Stimulated activated CD8-positive, alpha-beta memory T cell treated with anti-CD3 and anti-CD28 coated beads, Interleukin-15, amount 100 ng/mL, for 1 hour (primary cell): ENCODE data around the gene TMEM80.
"Not testable (repeated sequence)": the region's sequence is repeated elsewhere in the genome, so short reads cannot be mapped to it uniquely, and the experiment has no call there.

Experiments used
- DNase-seq: peaks from one replicate; pipeline ENCODE4 v3.0.0-alpha.2; 2020; ENCODE audit warnings: low read depth

TMEM80 gene

GRCh38 chr11:695538-696248 is at the start of gene TMEM80:
TSS of gene TMEM80 (plus strand) at chr11:695816. CDS start at chr11:695828, 12 bp downstream.
- peak; percentile 90 for DNase-seq

DNA sequence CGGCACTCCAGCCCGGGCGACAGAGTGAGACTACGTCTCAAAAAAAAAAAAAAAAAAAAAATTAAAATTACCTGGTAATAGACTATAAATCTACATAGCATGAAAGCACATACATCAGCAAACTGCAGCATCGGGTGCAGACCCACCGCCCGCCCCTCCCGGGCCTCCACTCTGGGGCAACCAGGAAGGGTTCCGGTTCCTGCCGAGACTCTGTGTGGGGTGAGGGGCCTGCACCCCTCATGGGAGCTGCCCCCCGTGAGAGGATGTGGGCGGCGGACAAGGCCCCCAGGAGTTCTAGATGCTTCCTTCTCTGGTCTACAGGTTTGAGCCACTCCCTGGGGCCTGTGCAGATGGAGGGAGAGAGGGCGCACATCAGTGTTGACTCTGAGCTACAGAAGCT is 49.4 kb upstream of the TMEM80 start:
- DNase-seq: no peak

GRCh38 chr11:647672-648158 is 47.9 kb upstream of the TMEM80 start:
- not testable (repeated sequence) for DNase-seq

GRCh38 chr11:650482-650881 is 45.1 kb upstream of the TMEM80 start:
- DNase-seq: no peak

DNA sequence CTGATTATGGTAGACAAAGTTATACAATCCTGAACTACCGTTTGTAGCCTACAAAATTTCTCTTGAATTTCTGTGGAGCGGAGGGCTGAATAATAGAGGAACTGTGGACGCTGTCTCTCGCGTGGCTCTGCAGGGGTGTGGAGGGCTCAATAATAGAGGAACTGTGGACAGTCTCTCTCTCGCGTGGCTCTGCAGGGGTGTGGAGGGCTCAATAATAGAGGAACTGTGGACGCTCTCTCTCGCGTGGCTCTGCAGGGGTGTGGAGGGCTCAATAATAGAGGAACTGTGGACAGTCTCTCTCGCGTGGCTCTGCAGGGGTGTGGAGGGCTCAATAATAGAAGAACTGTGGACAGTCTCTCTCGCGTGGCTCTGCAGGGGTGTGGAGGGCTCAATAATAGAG is 42.5 kb upstream of the TMEM80 start:
- DNase-seq: not testable (repeated sequence)

DNA sequence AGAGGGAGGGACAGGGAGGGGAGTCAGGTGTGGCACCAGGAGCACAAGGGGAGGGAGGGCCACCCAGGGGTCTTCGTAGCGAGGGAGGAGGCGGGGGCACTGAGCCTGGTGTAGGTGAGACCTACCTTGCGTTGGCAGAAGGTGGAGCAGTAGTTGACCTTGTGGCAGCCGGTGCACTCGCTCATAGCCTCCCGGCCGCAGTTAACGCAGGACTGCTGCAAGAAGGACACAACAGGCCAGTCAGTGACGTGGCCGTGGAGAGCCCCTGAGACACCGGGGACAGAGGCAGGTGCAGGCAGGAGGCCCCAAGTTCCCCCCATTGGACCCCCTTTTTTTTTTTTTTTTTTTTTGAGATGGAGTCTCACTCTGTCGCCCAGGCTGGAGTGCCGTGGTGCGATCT is 41.8 kb upstream of the TMEM80 start:
- DNase-seq: no peak

- not testable (repeated sequence) for DNase-seq
These were observed 41.2 kb upstream of the TMEM80 start for GRCh38 chr11:654444-654843.

GRCh38 chr11:655036-655726 is 40.4 kb upstream of the TMEM80 start:
- DNase-seq: no peak

DNA sequence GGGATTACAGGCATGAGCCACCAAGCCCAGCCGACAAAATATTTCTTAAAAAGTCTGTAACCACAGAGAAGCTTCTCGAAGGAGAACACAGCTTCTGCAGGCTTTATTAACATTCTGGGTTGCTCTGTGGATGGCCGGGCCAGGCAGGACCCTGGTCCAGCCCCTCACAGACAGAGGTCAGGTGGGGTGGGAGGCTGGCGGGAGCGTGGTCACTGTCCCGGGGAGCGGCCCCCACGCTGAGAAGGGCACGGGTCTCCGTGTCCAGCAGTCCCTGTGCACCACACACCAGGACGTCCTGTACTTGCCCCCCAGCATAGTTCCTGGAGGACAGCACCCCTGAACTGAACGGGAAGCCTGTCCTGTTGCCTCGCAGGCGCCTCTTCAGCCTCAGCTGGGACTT is 39.2 kb upstream of the TMEM80 start:
- no peak for DNase-seq

DNA sequence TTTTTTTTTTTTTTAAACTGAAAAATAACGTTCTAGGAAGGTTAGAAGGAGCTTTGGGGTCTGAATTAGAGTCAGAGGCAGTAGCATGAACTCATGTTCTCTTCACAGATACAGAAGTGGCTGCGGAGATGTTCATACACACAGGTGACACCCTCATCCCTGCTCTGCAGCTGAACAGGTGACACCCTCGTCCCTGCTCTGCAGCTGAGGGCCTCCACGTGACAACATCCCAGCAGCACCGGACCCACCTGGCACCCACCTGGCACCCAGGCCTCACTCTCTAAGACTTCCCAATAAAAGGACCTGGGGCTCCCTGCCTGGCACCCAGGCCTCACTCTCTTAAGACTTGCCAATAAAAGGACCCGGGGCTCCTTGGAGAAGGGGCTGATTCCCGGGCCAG is 38.8 kb upstream of the TMEM80 start:
- no peak for DNase-seq

- DNase-seq: no peak
These were observed 37.9 kb upstream of the TMEM80 start for GRCh38 chr11:657691-658126.

DNA sequence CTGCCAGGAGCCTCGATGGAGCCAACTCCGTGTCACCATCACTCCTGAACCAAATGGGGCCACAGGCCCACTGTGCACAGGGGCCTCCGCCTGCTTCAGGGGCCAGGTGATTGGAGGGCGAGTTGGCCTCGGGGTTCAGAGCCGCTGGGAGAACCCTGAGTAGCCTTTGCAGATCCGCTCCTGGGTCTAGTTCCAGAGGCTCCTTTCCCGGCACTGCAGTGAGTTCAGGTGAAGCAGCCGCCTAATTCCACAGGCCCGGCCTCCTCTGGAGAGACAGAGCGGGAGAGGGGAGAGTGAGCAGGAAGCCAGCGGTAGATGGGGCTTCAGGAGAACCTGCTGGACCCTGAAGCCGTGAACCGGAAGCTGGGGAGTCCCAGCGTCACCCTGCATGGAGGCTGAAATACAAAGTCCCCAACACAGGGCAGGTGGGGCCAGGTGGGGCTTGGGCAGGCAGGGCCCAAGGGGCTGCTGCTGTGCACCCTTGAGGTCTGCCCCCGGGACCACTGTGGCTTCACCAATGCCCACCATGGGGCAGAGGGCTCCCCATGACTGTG is 36.0 kb upstream of the TMEM80 start:
- no peak for DNase-seq

GRCh38 chr11:660281-660680 is 35.3 kb upstream of the TMEM80 start:
- DNase-seq: no peak

GRCh38 chr11:660681-661444 is 34.8 kb upstream of the TMEM80 start:
- no peak for DNase-seq

DNA sequence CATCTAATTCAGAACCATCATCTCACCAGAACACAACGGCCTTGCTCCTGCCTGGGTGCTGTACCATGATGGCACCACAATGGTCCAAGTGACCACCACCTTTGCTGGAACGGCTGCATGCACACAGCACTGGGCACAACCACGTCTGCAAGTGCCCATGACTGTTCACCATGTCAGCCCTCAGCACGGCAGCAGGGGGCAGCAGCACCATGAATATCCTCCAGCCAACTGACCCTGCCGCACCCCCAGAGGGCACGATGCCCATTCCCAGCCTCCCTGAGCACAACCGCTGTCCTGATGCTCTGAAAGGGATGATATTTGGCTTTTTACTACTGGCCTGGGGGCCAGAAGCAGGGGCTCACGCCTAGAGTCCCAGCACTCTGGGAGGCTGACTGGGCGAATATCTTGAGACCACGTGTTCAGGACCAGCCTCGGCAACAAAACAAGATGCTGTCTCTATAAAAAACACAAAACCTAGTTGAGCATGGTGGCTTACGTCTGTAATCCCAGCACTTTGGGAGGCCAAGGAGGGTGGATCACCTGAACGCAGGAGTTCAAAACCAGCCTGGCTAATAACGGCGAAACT is 32.8 kb upstream of the TMEM80 start:
- no peak for DNase-seq

GRCh38 chr11:665062-665703 is 30.4 kb upstream of the TMEM80 start:
- no peak for DNase-seq

GRCh38 chr11:665704-666281 is 29.8 kb upstream of the TMEM80 start:
- no peak for DNase-seq

- DNase-seq: no peak
These were observed 21.8 kb upstream of the TMEM80 start for GRCh38 chr11:673866-674265.

GRCh38 chr11:674406-674805 is 21.2 kb upstream of the TMEM80 start:
- DNase-seq: no peak

- no peak for DNase-seq
These were observed 17.3 kb upstream of the TMEM80 start for GRCh38 chr11:678297-678696.
